ENCODE data around the gene CSNK2A3. TPM values are rescaled to one million over a fixed set of nuclear protein-coding genes. Genes with fewer than 3 reads are reported as not detected.

CSNK2A3 gene
- total and polyA plus RNA-seq, 10 of the 15 experiments (the other 5 are each of a cell fraction or from before 2014, with no cell fraction given) = 0.68 to 6.2 (median 1.4) TPM

- Histone ChIP-seq H3K36me3 (ENCODE audit: control insufficient read depth in 2 of 2, insufficient read depth in 2 of 2, low read length in 1 of 2) (no peaks in the 10 kb centered on the region; a peak in 1 of 4 replicates), H3K4me2 (ENCODE audit: control insufficient read depth, insufficient read depth) (no peak overlapping the region), H3K79me2 (ENCODE audit: control insufficient read depth, insufficient read depth, low read length) (no peaks in the 10 kb centered on the region), H3K4me3 (no peak overlapping the region), H3K9ac (ENCODE audit: control insufficient read depth, insufficient read depth, low read length) (no peak overlapping the region), H3K27me3 (replicated peaks in 1 of 2; ENCODE audit: control insufficient read depth in 2 of 2, insufficient read depth in 2 of 2, low read length in 1 of 2) (no peaks in the 10 kb centered on the region), H3K9me3 (replicated peaks; ENCODE audit: control insufficient read depth, insufficient read depth, low read length) (no peaks in the 10 kb centered on the region), H4K20me1 (ENCODE audit: control insufficient read depth, insufficient read depth) (no peaks in the 10 kb centered on the region), H2AFZ (ENCODE audit: control insufficient read depth, low read depth, low read length) (no peak overlapping the region), H3K27ac (ENCODE audit: control insufficient read depth, insufficient read depth) (no peak overlapping the region), H3K4me1 (ENCODE audit: control insufficient read depth, insufficient read depth, low read length) (no peaks in the 10 kb centered on the region)
- no TSS peak for BruUV-seq (replicated peaks)
- 19% methylated on average over 4 of the region's 4 CpGs for WGBS (ENCODE audit: insufficient coverage, insufficient replicate concordance, low lambda C conversion rate, missing lambda C conversion rate)
- CTCF ChIA-PET = no interaction called here
- SMC1A ChIA-PET (ENCODE audit: uncharacterized antibody, unreplicated experiment) = interaction anchor here (1.3 kb wide), 1 partner anchor 8 kb away, joined by 3 read pairs; no protein-coding TSS in a partner anchor
- FAIRE-seq = no peak
- no peak; the same call in 2 of the 3 replicates for ATAC-seq
- intact Hi-C loops (cut with micrococcal nuclease; ENCODE audit: unreplicated experiment) (no loop called here), in situ Hi-C loops (cut with MboI) (no loop called here)
- RAD21 ChIA-PET (ENCODE audit: unreplicated experiment) = no interaction called here
- DNase-seq (ENCODE audit: low read depth, low spot score) = no peak
- POLR2A ChIA-PET = no interaction called here
- TF ChIP-seq SUPT20H (IDR thresholded peaks at IDR 0.05; ENCODE audit: borderline replicate concordance, control insufficient read depth, low read depth, low read length) = no peak
- no peak for TF ChIP-seq SUZ12 (IDR thresholded peaks at IDR 0.05; ENCODE audit: unreplicated experiment)
- TF ChIP-seq ZNF622 (IDR thresholded peaks at IDR 0.05) = no peak
- no peak for TF ChIP-seq POLR2AphosphoS2 (IDR thresholded peaks at IDR 0.05; ENCODE audit: low read depth, low read length)
- no peak for TF ChIP-seq ZNF24 (IDR thresholded peaks at IDR 0.05)
- no peak for TF ChIP-seq MXI1 (IDR thresholded peaks at IDR 0.05; ENCODE audit: low read depth, low read length)
- TF ChIP-seq ZBTB4 (CRISPR knock-in tag; IDR thresholded peaks at IDR 0.05) = no peak
- TF ChIP-seq CEBPB (IDR thresholded peaks at IDR 0.05; ENCODE audit: borderline replicate concordance in 1 of 2, low read depth in 2 of 2, low read length in 2 of 2) = no peak
- no peak for TF ChIP-seq PML (IDR thresholded peaks at IDR 0.05; ENCODE audit: low read length)
- TF ChIP-seq ZNF217 (IDR thresholded peaks at IDR 0.05) = no peak
- TF ChIP-seq RBBP5 (conservative IDR thresholded peaks at IDR 0.05) = no peak
- TF ChIP-seq TCF7 (IDR thresholded peaks at IDR 0.05; ENCODE audit: borderline replicate concordance) = no peak
- no peak for TF ChIP-seq ASH2L (IDR thresholded peaks at IDR 0.05; ENCODE audit: borderline replicate concordance, low read depth)
- no peak for TF ChIP-seq POU2F2 (IDR thresholded peaks at IDR 0.05; ENCODE audit: borderline replicate concordance, low read depth, low read length)
- TF ChIP-seq SPI1 (IDR thresholded peaks at IDR 0.05; ENCODE audit: borderline replicate concordance, insufficient read depth, low read depth, low read length) = no peak
- TF ChIP-seq ZZZ3 (IDR thresholded peaks at IDR 0.05; ENCODE audit: control insufficient read depth, insufficient read length, low read depth) = no peak
- TF ChIP-seq CBX5 (IDR thresholded peaks at IDR 0.05; ENCODE audit: low read depth) = no peak
- no peak for TF ChIP-seq ZNF274 (IDR thresholded peaks at IDR 0.05; ENCODE audit: insufficient read depth, insufficient read length)
These were observed 16.4 kb downstream of the CSNK2A3 start for GRCh38 chr11:11336664-11337063.

Data from GM12878 (cell line).